WERI-Rb-1 (cell line): ENCODE results near the gene TSSK6.

Experiments
- DNase-seq: peaks from one replicate; pipeline ENCODE4 v3.0.0-alpha.2; 2020
- H3K27ac ChIP-seq: fragments of 250-450 bp; sonication (Bioruptor Pico); 2 replicates; pipeline ENCODE4 v1.5.1; 2020; ENCODE audit warnings: mild to moderate bottlenecking, moderate library complexity
- H3K27me3 ChIP-seq: fragments of 250-450 bp; sonication (Bioruptor Pico); 2 replicates; pipeline ENCODE4 v1.5.1; 2021; ENCODE audit warnings: mild to moderate bottlenecking, low read depth, moderate library complexity; ENCODE audit not compliant: insufficient read depth, severe bottlenecking
- H3K36me3 ChIP-seq: fragments of 250-450 bp; sonication (Bioruptor Pico); 2 replicates; pipeline ENCODE4 v1.5.1; 2020; ENCODE audit warnings: mild to moderate bottlenecking, moderate library complexity
- H3K4me3 ChIP-seq: 2 replicates; pipeline ENCODE4 v1.5.1; 2011; ENCODE audit warnings: low read depth, mild to moderate bottlenecking, control low read depth, low read length
- H3K9me3 ChIP-seq: fragments of 250-450 bp; sonication (Bioruptor Pico); 2 replicates; pipeline ENCODE4 v1.5.1; 2021; ENCODE audit warnings: mild to moderate bottlenecking, moderate library complexity; ENCODE audit not compliant: severe bottlenecking
- TF ChIP-seq, protein P1 (sequence below): IDR thresholded peaks from 2 replicates; pipeline ENCODE4 v1.5.1; 2011; ENCODE audit warnings: low read depth, mild to moderate bottlenecking, control low read depth, inconsistent platforms, low read length

Gene TSSK6

DNA sequence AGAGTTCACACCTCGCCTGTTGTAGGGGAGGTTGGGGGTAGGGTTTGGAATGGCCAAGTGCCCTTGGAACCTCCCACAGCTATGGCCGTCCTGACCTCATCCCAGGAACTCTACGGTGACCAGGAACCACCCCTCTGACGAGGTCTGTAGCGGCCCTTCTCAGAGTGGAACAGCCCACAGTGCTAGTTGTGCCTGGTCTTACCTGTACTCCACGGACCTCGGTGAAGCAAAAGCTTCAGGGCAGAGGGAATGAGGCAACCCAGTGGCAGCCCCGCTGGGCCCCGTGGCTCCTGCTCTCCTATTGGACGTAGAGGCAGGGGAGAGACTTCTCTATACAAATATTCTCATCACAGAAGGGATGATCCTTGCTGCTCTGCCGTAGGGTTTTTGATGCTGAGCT, 7.1 kb downstream of the TSSK6 start:
- Histone ChIP-seq H3K36me3 (peaks cover 12% of the 10 kb centered on the region), H3K27ac (no peak overlapping the region)
- TF ChIP-seq, protein P1, sequence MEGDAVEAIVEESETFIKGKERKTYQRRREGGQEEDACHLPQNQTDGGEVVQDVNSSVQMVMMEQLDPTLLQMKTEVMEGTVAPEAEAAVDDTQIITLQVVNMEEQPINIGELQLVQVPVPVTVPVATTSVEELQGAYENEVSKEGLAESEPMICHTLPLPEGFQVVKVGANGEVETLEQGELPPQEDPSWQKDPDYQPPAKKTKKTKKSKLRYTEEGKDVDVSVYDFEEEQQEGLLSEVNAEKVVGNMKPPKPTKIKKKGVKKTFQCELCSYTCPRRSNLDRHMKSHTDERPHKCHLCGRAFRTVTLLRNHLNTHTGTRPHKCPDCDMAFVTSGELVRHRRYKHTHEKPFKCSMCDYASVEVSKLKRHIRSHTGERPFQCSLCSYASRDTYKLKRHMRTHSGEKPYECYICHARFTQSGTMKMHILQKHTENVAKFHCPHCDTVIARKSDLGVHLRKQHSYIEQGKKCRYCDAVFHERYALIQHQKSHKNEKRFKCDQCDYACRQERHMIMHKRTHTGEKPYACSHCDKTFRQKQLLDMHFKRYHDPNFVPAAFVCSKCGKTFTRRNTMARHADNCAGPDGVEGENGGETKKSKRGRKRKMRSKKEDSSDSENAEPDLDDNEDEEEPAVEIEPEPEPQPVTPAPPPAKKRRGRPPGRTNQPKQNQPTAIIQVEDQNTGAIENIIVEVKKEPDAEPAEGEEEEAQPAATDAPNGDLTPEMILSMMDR, result no peak

DNA sequence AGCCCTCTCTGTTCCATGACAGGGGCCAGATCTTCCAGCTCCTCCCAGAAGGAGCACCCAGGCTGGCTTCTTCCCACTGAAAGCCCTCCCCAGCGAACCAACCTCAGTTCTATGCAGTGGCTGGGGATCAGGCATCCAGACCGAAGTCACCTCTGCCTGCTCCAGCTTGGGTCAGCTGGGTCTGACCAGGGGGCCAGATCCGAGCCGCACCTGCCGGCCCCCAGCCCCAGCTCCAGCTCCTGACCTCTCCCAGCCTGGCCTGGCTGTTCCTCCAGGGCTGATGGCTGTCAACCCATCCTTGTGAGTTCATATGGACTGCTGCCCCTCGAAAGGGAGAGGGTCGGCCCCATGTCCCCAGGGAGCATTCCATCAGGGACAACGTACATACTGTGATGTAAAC, 8.0 kb downstream of the TSSK6 start:
- DNase-seq, result no peak
- peaks cover 20% of the 10 kb centered on the region for H3K36me3 ChIP-seq
- TF ChIP-seq, protein P1, result no peak
- no peak overlapping the region for H3K4me3 ChIP-seq
- no peaks in the 10 kb centered on the region for H3K27me3 ChIP-seq
- no peaks in the 10 kb centered on the region for H3K9me3 ChIP-seq
- H3K27ac ChIP-seq, result no peak overlapping the region

More for the DNA sequence above, 7.1 kb downstream of the TSSK6 start:
- no peaks in the 10 kb centered on the region for H3K27me3 ChIP-seq
- H3K4me3 ChIP-seq, result no peak overlapping the region
- DNase-seq, result no peak
- H3K9me3 ChIP-seq, result no peaks in the 10 kb centered on the region

DNA sequence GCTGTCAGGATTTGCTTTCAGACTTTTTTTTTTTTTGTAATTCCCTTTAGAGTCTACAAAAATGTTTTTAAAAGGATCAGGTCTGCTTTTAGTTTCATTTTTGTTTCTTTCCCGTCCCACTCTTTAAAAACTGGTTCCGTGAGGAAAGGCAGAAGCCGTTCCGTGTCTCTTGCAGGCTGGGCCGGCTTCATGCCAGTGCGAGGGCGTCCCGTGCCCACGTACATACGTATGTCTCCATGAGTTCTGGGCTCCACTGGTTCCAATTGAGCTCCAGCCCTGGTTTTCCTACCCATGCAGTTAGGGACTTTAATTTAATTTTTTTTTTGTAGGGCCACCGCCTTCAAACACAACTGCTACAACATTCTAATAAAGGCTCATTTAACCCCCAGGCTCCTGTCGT, 8.8 kb downstream of the TSSK6 start:
- Histone ChIP-seq H3K9me3 (no peaks in the 10 kb centered on the region), H3K27ac (no peak overlapping the region), H3K36me3 (peaks cover 28% of the 10 kb centered on the region), H3K27me3 (no peaks in the 10 kb centered on the region), H3K4me3 (no peak overlapping the region)
- TF ChIP-seq, protein P1, result no peak
- DNase-seq, result no peak

DNA sequence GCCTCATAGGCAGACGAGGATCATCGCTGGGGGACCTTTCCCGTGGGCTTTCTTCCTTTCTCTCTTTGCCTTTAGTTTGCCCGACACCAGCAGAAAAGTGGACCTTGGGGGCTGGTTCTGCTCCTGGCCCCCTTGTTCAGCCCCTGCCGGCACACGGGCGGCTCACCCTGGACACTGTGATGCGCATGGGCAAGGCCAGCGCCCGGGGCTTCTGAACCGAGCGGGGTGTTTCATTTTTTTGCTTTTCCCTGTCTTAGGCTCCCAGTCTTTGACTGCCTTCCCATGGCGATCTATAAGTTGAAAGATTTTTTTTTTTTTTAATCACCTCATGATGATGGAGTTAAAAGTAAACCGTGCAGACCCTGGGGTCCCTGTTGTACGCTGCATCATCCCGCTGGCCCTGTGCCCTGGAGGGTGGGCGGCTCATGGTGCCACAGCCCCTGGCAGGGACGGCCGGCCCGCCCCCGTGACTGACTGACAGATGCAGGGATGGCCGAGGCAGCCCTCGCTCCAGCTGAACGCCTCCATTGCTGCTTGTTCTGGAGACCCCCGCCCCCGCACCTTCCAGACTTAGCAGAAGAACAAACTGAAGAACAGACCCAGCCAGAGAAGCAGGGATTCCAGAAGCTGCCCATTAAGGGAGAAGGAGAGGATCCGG, 9.6 kb downstream of the TSSK6 start:
- TF ChIP-seq, protein P1, result no peak
- H3K36me3 ChIP-seq, result peaks cover 34% of the 10 kb centered on the region
- H3K27ac ChIP-seq, result no peak overlapping the region
- H3K4me3 ChIP-seq, result no peak overlapping the region
- no peaks in the 10 kb centered on the region for H3K27me3 ChIP-seq
- DNase-seq, result no peak
- no peaks in the 10 kb centered on the region for H3K9me3 ChIP-seq

DNA sequence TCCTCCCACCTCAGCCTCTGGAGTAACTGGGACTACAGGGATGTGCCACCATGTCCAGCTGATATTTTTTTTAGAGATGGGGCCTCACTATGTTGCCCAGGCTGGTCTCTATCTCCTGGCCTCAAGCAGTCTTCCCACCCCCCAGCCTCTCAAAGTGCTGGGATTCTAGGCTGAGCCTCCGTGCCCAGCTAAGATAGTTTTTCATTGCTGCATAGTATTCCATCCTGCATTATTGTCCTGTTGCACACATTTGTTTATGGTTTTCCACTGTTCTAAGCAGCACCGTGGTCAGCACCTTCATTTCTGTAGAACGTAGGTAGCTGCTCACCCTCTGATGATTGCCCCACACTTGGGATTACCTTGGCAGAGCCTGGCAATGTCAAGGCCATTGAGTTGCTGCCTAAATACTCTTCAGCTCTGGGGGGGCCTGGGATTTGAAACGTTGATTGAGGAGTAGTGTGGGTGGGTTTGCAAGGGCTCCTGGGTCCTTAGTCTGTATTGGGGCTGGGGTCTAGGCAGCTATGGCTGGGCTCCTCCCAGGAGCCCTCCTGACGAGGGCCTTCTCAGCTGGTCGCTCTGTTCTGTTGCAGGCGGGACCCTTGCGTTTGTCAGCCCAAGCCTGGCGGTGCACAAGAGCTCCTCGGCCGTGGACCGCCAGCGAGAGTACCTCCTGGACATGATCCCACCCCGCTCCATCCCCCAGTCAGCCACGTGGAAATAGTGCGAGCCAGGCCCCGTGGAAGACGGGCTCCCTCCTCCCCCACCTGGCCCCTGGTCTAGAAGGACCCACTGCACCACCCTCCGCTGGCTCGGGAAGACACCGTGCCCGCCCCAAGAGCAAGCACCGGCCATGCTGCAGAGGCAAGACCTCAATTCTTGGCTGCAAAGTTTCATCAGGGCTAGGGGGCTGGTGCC, 10.3 kb downstream of the TSSK6 start:
- Histone ChIP-seq H3K36me3 (peaks cover 40% of the 10 kb centered on the region), H3K27me3 (no peaks in the 10 kb centered on the region), H3K27ac (no peak overlapping the region), H3K9me3 (no peaks in the 10 kb centered on the region), H3K4me3 (no peak overlapping the region)
- DNase-seq, result no peak
- TF ChIP-seq, protein P1, result no peak
